NCI-H2196 (cell line): ENCODE data around the gene FAM53A.
A peak's percentile ranks its signal among the peaks of the same experiment; 100 is the strongest.

Source experiments
- DNase-seq: peaks from one replicate; lab custom pipeline; 2025; ENCODE audit not compliant: unreplicated experiment; lab: John Stamatoyannopoulos, UW

Gene FAM53A, protein sequence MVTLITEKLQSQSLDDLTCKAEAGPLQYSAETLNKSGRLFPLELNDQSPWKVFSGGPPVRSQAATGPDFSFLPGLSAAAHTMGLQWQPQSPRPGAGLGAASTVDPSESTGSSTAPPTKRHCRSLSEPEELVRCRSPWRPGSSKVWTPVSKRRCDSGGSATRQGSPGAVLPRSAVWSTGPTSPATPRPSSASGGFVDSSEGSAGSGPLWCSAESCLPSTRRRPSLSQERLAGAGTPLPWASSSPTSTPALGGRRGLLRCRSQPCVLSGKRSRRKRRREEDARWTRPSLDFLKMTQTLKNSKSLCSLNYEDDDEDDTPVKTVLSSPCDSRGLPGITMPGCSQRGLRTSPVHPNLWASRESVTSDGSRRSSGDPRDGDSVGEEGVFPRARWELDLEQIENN

DNA sequence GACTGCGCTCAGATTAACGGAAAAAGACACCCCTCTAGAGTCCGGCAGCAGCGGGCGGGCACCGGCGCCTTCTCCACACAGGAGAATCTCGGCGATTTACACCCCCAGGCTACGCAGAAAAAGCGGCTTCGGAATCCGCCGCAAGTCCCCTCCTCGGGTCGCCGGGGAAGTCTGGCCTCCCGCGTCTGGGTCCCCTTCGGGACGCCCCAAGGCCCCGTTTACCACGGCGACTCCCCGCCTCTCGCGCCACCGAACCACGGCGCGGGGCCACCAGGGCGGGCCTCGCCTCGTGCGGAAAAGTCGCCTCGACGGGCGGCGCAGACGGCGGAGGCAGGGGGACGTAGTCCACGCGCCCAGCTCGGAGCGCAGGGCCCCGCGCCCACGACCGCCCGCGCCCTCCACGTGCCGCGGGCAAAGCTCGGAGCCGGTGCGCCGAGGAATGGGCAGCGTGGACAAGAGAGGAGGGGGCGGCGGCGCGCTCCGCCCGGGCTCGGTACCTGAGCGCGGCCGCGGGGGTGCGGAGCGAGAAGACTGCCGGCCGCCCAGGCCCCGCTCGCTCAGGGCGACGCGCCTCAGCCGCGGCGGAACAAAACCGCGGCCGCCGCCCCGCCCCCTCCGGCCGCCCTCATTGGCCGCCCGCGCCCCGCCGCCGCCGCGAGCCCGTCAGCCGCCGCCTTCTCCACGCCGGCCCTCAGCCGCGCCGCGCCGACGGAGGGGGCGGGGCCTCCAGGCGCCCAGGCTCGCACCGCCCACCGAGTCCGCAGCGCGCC lies at the start of gene FAM53A:
TSS of gene FAM53A (minus strand) at position 578 of the 770 bp plus-strand sequence. CDS start 15,572 bp downstream, outside the sequence.
- peak; percentile 92 for DNase-seq

- no peak for DNase-seq
These were observed 48.8 kb upstream of the FAM53A start for GRCh38 chr4:1732911-1733310.

- no peak for DNase-seq
These were observed 47.1 kb upstream of the FAM53A start for GRCh38 chr4:1731180-1731579.

GRCh38 chr4:1730532-1731135 lies 46.5 kb upstream of the FAM53A start:
- no peak for DNase-seq

DNA sequence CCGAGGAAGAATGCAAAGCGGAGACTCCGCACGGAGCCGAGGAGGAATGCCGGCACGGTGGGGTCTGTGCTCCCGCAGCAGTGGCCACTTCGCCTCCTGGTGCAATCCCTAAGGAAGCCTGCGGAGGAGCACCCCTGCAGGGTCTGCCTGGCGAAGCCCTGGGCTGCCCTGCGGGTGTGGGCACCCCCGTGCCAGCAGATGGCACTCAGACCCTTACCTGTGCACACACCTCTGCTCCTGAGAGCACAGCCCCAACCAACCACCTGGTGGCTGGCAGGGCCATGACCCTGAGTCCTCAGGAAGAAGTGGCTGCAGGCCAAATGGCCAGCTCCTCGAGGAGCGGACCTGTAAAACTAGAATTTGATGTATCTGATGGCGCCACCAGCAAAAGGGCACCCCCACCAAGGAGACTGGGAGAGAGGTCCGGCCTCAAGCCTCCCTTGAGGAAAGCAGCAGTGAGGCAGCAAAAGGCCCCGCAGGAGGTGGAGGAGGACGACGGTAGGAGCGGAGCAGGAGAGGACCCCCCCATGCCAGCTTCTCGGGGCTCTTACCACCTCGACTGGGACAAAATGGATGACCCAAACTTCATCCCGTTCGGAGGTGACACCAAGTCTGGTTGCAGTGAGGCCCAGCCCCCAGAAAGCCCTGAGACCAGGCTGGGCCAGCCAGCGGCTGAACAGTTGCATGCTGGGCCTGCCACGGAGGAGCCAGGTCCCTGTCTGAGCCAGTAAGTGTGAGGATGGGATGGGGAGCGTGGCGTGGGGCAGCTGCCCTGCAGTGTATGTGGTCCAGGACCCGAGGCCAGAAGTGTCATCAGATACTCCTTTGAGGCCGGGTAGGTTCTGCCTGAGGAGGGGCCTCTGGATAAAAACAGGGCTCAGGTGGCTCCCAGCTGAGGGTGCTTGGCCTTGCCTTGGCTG lies 44.2 kb upstream of the FAM53A start:
- no peak for DNase-seq

GRCh38 chr4:1727117-1728031 lies 43.3 kb upstream of the FAM53A start:
- no peak for DNase-seq

DNA sequence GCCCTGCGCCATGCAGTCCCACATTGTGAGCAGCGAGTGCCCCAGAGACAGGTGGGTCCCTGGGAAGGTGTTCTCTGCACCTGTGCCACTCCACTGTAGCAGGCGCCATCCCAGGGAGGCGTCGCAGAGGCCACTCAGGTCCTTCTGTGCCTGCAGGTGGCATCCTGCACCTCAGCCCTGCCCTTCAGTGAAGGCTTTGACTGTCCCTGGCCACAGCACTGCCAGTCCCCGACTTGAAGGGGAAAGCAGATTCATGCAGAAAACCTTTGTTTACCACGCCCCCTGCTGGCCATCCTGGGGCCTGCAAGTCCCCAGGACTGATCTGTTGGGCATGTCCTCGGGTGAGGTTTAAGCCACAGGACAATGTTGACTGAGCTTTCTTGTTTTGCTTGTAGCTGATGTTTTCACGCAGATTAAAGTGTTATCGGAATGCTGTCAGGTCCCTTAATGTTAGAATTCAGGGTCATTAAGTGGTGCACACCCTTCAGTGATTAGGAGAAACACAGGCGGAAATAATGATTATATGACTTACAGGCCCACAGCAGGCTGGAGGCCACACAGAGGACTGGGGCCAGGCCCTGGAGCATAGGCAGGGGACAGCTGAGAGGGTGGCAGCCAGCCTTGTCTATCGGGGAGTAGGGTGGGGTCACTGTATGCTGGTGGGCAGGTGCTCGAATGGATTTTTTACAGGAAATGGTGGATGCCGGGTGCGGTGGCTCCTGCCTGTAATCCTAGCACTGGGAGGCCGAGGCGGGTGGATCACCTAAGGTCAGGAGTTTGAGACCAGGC lies 42.2 kb upstream of the FAM53A start:
- peak; percentile 90 for DNase-seq

DNA sequence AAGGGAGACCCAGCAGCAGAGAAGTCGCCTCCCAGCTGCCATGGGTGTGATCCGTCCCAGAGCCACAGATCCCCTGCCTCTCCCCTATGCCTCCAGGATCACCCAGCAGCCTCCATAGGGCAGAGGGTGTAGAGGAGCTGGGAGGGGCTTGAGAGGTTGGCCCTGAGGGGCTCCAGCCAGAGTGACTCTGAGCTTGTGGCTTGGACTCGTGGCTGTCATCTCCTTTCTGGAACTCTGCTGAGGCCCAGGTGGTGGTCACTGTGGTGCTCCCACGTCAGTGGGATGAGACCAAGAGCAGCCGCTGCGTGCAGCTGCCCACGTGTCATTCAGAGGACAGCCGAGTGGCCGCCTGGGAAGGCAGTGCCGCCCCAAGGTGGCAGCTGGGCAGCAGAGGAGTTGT lies 41.4 kb upstream of the FAM53A start:
- no peak for DNase-seq

DNA sequence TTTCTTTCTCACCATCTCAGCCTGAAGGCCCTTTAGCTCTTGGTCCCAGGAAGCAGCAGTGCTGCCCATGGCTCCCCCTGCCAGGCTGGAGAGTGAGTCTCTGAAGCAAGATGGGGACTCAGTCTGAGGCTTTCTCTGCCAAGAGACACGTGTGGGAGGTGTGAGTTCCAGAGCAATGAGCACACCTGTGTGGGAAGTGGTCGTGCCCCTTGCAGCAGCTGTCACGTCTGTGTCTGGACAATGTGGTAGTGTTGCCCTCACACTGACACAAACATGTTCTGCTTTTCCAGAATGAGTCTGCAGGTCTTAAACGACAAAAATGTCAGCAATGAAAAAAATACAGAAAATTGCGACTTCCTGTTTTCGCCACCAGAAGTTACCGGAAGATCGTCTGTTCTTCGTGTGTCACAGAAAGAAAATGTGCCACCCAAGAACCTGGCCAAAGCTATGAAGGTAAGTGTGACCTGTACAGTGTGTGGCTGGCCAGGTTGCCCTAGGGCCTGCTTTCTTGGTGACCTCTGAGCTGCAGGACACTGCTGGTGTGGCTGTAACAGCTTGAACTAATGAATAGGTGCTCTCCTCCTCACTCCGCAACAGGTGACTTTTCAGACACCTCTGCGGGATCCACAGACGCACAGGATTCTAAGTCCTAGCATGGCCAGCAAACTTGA lies 39.2 kb upstream of the FAM53A start:
- DNase-seq: no peak

DNA sequence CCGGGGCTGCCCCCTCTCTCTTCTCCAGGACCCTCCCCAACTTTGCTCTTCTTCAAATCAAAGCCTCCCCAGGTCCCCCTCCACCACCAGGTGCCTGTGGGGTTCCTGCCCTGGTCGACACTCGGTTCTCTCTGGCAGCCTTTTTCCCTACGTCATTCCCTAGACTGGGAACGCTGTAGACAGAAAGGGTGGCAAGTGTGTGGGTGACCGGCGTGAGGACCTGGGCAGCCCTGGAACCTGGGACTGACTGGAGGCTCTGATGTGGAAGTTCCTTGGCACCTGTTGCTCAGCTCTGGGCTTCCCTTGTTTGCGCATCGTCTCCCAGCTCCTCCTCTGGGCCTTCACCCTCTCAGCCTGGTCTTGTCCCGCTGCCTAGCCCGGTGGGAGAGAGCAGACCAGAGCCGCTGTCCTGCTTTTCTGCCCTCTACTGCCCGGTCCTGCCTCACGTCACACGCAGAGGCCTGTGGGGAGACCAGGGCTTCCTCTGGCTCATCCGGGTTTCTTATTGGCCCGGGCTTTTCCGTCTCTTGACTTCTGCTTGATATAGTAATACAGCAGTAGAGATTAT lies 38.5 kb upstream of the FAM53A start:
- DNase-seq: no peak

- DNase-seq: no peak
These were observed 37.8 kb upstream of the FAM53A start for GRCh38 chr4:1721666-1722550.

DNA sequence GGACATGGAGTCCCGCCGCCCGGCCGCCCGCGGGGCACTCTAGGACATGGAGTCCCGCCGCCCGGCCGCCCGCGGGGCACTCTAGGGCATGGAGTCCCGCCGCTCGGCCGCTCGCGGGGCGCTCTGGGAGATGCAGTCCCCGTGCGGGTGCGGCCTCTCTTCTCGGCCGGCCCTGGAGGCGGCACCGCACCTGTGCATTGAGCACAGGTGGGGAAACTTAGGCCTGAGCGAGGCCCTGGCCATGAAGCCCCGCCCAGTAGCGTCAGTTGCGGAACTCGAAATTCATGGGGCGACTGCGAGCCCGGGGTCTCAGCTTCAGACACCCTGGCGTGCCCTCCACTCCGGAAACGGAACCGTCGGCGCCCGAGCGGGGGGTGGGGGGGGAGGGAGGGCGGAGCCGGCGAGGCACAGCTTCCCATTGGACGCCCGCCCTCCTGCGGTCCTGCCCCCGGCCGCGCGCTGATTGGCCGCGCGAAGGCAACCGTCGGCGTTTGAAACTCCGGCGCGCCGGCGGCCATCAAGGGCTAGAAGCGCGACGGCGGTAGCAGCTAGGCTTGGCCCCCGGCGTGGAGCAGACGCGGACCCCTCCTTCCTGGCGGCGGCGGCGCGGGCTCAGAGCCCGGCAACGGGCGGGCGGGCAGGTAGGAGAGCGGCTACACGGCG lies 37.0 kb upstream of the FAM53A start, which contains the start of the genes TACC3 and TMEM129:
TSS of gene TACC3 (plus strand) at position 519 of the 663 bp plus-strand sequence. CDS start 1,901 bp downstream, outside the sequence.
TSS of gene TMEM129 (minus strand) at position 321 of the 663 bp plus-strand sequence. CDS start 486 bp downstream, outside the sequence.
- peak; percentile 96 for DNase-seq

DNA sequence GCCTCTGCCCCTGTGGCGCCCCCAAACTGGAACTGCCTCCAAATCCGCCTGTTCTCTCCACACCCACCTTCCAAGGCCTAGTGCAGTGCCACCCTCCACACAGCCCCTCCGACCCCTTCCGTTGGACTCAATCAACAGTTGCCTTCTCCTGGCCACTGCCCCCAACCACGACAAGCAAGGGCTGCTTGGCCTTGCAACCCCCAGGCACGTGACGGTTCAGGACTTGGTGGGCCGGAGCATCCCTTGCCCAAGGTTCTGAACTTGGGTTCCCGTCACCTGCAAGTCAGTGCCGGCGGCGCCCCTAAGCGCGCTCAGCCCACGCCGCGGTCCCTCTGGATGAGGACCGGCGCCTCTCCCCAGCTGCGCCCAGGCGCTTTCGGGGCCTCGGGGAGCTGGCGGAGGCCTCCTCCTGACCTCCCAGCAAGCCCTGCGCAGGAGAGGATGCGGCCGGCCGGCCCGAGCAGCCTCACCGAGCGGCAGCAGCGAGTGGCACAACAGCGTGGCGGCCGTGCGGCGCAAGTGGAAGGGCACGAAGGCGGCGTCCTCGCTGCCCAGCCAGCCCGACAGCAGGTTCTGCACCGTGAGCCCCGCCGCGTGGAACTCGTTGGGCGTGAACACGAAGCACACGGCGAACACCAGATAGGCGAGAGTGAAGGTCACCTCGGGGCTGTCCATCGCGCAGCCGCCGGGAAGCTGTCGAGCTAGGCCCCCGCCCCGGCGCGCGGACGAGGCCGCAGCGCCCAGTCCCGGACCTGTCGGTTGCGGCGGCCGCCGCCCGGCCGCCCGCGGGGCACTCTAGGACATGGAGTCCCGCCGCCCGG lies 36.3 kb upstream of the FAM53A start:
- no peak for DNase-seq

GRCh38 chr4:1718095-1718850 lies 34.2 kb upstream of the FAM53A start:
- no peak for DNase-seq
